ENCODE data around the gene PLEKHM2.
A peak's percentile ranks its signal among the peaks of the same experiment; 100 is the strongest.

The PLEKHM2 gene

DNA sequence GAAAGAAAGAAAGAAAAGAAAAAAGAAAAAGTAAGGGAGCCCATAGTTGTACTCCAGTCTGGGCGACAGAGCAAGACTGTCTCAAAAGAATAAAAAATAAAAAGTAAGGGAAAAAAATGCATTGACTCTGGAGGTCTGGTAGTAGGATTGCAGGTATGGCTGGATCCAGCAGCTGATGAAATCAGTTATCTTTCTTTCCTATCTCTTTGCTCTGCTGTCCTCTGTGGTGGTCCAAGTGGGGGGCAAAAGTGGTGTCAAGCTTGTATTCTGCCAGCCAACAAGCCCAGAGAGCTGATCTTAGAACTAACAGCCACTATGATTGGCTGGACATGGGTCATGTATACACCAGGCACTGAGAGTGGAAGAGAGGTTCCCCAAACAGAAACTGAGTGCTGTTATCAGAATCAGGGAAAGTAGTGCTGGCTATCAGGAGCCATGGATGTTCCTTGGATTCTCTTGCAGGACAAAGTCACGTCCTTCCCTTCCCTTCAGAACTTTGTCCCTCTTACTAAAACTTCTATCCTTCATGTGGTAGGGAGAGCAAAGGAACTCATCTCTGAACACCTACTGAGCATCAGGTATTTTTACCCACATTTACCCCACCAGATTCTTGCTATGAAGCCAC lies 71.0 kb downstream of the PLEKHM2 start:
- ChIA-PET CTCF (no interaction called here), POLR2A (ENCODE audit: low non-redundant PET) (no interaction called here)
- H3K27ac ChIP-seq, result peak overlapping the region; percentile 98
- DNase-seq (ENCODE audit: low spot score), result no peak
- TF ChIP-seq, protein P1, sequence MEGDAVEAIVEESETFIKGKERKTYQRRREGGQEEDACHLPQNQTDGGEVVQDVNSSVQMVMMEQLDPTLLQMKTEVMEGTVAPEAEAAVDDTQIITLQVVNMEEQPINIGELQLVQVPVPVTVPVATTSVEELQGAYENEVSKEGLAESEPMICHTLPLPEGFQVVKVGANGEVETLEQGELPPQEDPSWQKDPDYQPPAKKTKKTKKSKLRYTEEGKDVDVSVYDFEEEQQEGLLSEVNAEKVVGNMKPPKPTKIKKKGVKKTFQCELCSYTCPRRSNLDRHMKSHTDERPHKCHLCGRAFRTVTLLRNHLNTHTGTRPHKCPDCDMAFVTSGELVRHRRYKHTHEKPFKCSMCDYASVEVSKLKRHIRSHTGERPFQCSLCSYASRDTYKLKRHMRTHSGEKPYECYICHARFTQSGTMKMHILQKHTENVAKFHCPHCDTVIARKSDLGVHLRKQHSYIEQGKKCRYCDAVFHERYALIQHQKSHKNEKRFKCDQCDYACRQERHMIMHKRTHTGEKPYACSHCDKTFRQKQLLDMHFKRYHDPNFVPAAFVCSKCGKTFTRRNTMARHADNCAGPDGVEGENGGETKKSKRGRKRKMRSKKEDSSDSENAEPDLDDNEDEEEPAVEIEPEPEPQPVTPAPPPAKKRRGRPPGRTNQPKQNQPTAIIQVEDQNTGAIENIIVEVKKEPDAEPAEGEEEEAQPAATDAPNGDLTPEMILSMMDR (conservative IDR thresholded peaks at IDR 0.05; ENCODE audit: low read depth), result no peak

DNA sequence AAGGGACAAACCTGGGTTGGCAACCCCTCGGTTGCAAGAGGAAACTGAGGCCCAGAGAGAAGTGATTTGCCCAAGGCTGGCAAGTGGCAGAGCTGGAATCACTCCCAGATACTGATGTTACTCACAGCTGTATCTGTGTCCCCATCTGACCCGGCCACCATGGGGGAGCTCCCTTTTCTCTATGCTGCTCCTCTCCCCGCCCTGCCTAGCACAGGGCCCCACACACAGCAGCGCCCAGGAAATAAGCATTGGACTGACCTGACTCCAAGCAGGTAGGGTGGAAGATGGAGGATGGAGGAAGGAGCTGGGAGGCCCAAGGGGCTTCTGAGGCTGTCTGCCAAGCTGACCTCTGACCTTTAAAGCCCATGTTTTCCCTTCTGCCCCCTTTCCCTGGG lies 71.5 kb downstream of the PLEKHM2 start:
- DNase-seq (ENCODE audit: low spot score), result no peak
- POLR2A ChIA-PET (ENCODE audit: low non-redundant PET), result no interaction called here
- peak overlapping the region; percentile 98 for H3K27ac ChIP-seq
- CTCF ChIA-PET, result interaction anchor here (0.6 kb wide), 1 partner anchor 546 kb away, joined by 8 read pairs; no protein-coding TSS in a partner anchor
- TF ChIP-seq, protein P1 (conservative IDR thresholded peaks at IDR 0.05; ENCODE audit: low read depth), result no peak

DNA sequence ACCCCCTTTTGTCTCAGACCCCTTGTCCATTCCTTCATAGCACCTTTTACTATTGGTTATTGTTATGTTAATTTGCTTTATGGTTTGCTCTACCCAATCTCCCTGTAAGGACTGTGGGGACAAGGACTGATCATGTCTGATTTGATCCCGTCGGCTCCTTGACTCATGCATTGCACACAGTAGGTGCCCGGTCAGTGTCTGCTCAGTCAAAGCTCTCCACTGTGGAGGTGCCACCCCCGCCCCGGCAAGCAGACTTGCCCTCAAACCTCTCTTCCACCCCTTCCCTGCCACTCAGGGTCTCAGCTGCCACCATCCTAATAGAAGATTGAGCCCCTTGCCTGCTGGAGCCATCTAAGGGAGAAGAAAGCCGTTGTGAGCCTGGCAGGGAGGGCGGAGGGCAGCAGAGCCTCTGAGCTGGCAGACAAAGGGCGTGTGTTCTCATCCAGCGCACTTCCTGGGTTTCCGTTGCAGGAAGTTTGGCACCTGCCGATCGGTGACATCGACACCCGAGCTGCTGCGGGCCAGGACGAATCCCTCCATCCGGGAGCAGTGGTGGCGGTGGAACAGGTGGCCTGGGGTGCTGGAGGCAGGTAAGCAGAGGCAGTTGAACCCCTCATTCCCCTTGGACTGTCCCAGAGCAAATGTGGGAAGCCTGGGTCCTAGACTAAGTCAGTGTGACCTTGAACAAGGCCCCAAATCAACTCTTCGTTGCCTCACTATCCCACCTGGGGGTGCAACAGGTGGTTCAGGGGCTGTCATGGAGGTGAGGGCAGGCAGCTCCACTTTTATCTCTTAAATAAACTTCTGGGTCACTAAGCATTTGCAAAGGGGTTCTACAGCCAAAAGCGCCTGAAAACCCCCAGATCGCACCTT lies 72.3 kb downstream of the PLEKHM2 start:
- CTCF ChIA-PET, result interaction anchor here (0.6 kb wide), 1 partner anchor 545 kb away, joined by 8 read pairs; no protein-coding TSS in a partner anchor
- peak overlapping the region; percentile 98 for H3K27ac ChIP-seq
- POLR2A ChIA-PET (ENCODE audit: low non-redundant PET), result interaction anchor here (0.5 kb wide), 1 partner anchor 68 kb away, joined by 4 read pairs; no protein-coding TSS in a partner anchor
- TF ChIP-seq, protein P1 (conservative IDR thresholded peaks at IDR 0.05; ENCODE audit: low read depth), result no peak
- DNase-seq (ENCODE audit: low spot score), result peak; percentile 37

DNA sequence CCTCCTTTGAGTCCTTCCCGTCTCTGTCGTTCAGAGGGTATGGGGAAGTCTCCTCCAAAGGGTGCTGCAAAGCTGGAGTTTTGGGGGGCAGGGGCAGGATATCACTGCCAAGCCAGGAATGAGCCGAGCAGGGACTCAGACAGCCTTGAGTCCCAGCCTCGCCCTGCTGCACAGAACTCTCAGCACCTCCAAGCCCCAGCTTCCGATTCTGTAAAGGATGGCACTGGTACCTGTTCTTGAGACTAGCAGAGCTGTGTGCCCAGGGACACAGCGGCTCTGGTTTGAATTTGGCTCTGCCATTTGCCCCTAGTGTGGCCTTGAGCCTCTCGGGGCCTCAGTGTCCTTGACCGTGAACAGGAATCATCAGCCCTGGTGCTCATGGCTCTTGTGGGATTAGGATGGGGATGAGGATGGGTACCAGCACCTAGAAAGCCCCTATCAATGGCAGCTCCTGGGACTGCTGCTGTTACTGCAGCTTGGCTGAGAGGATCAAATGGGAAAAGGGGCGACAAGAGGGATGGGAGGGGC lies 73.0 kb downstream of the PLEKHM2 start:
- POLR2A ChIA-PET (ENCODE audit: low non-redundant PET), result interaction anchor here (0.5 kb wide), 2 partner anchors 34 to 67 kb away, joined by 4 read pairs; no protein-coding TSS in a partner anchor
- CTCF ChIA-PET, result no interaction called here
- DNase-seq (ENCODE audit: low spot score), result no peak
- TF ChIP-seq, protein P1 (conservative IDR thresholded peaks at IDR 0.05; ENCODE audit: low read depth), result no peak
- H3K27ac ChIP-seq, result peak overlapping the region; percentile 98

DNA sequence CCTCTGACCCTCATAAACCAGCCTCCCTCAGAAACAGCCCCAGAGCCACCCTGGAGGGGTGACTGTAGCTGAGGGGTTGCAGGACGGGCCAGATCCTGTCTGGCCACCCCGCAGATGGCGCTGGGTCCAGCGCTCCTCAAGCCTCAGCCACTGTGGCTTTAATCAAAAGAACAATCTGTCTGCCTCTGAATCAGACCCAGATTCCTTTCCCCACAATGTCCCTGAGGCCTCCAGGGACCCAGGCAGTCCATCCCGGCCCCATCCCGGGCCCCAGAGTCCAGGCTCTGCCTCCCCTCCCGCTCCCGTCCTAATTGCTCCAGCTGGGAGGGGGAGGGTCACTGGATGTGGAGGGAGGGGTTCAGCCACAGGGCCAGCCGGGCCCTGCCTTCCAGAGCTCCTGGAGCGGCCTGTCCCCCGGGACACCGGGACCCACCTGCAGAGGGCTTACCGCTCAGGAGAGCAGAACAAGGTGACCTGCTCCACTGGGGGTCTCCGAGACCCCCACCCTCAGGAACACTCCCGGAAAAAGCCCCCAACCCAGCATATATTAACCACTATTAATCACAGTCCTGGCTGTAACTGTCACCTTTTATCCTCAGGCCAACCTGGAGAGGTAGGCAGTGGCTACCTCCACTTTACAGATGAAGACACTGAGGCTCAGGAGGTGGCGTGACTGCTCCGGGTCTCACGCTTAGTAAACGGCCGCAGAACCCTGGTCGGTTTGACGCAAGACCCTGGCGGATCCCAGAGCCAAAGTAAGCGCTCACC lies 73.6 kb downstream of the PLEKHM2 start:
- ChIA-PET POLR2A (ENCODE audit: low non-redundant PET) (interaction anchor here (0.5 kb wide), 1 partner anchor 33 kb away, joined by 4 read pairs; no protein-coding TSS in a partner anchor), CTCF (no interaction called here)
- peak overlapping the region; percentile 98 for H3K27ac ChIP-seq
- DNase-seq (ENCODE audit: low spot score), result no peak
- TF ChIP-seq, protein P1 (conservative IDR thresholded peaks at IDR 0.05; ENCODE audit: low read depth), result no peak
